ENCODE measurements around the gene RXFP2. TPM values are rescaled to one million over a fixed set of nuclear protein-coding genes. Genes with fewer than 3 reads are reported as not detected.
A peak's percentile ranks its signal among the peaks of the same experiment; 100 is the strongest.

Gene RXFP2
- total RNA-seq, 1 donor from 2014 or later, result not detected

DNA sequence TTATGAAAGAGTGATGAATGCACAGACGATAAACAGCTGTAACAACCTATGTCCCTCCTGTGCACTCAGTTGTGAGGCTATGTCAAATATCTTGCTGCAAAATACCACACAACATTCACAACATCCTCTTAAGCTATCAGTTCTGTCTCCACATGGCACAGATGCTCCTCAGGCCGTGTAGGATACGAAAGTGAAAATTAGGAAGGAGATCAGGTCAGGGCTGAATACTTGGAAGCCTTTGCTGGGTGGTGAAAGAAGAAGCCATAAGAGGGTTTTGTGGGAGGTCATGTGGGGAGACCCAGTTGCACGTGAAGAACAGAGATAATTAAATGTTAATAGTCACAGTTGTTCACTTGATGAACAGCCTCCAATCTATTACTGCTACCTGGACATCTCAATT, 58.9 kb downstream of the RXFP2 start:
- intact Hi-C loops (cut with DNase I), result no loop called here

DNA sequence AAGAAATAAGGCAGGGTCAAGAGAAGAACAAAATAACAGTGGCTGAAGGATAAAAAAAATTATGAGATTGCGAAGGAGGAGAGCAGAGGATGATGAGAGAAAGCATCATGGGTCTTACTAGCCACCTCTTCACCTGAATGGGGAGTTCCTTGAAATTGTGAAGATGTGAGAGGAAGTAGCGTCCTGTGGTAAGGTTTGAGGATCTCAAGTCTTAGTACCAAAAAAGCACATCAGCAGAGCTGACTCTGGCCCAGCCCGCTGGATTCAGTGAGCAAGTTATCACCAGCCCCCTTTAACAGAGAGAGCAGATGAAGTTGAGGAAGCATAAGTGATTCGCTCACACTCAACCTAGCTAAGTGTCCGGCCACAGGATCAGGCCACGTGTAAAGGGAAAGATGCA, 61.8 kb downstream of the RXFP2 start:
- Histone ChIP-seq H3K36me3 (no peaks in the 10 kb centered on the region), H3K4me1 (peaks cover 4% of the 10 kb centered on the region), H3K27ac (no peak overlapping the region), H3K9me3 (no peaks in the 10 kb centered on the region), H3K4me3 (no peak overlapping the region), H3K27me3 (ENCODE audit: low read depth) (no peaks in the 10 kb centered on the region)
- TF ChIP-seq, protein P1, sequence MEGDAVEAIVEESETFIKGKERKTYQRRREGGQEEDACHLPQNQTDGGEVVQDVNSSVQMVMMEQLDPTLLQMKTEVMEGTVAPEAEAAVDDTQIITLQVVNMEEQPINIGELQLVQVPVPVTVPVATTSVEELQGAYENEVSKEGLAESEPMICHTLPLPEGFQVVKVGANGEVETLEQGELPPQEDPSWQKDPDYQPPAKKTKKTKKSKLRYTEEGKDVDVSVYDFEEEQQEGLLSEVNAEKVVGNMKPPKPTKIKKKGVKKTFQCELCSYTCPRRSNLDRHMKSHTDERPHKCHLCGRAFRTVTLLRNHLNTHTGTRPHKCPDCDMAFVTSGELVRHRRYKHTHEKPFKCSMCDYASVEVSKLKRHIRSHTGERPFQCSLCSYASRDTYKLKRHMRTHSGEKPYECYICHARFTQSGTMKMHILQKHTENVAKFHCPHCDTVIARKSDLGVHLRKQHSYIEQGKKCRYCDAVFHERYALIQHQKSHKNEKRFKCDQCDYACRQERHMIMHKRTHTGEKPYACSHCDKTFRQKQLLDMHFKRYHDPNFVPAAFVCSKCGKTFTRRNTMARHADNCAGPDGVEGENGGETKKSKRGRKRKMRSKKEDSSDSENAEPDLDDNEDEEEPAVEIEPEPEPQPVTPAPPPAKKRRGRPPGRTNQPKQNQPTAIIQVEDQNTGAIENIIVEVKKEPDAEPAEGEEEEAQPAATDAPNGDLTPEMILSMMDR (IDR thresholded peaks at IDR 0.05), result no peak
- intact Hi-C loops (cut with DNase I), result no loop called here
- ATAC-seq (no peak), DNase-seq (no peak)

More for the DNA sequence above, 58.9 kb downstream of the RXFP2 start:
- TF ChIP-seq, protein P1 (IDR thresholded peaks at IDR 0.05), result no peak
- Histone ChIP-seq H3K36me3 (no peaks in the 10 kb centered on the region), H3K27me3 (ENCODE audit: low read depth) (no peaks in the 10 kb centered on the region), H3K27ac (no peak overlapping the region), H3K4me1 (peaks cover 4% of the 10 kb centered on the region), H3K9me3 (no peaks in the 10 kb centered on the region), H3K4me3 (no peak overlapping the region)
- no peak for DNase-seq
- ATAC-seq, result peak; percentile 51 to 63

- ATAC-seq (no peak), DNase-seq (no peak)
- Histone ChIP-seq H3K36me3 (no peaks in the 10 kb centered on the region), H3K9me3 (no peaks in the 10 kb centered on the region), H3K27me3 (ENCODE audit: low read depth) (no peaks in the 10 kb centered on the region), H3K4me1 (peaks cover 4% of the 10 kb centered on the region), H3K4me3 (no peak overlapping the region), H3K27ac (no peak overlapping the region)
- TF ChIP-seq, protein P1 (IDR thresholded peaks at IDR 0.05), result no peak
- intact Hi-C loops (cut with DNase I), result no loop called here
Observed at GRCh38 chr13:31803311-31803710, 64.0 kb downstream of the RXFP2 start.

- H3K4me1 ChIP-seq, result peaks cover 4% of the 10 kb centered on the region
- no peak for ATAC-seq
- intact Hi-C loops (cut with DNase I), result no loop called here
- H3K4me3 ChIP-seq, result no peak overlapping the region
- no peaks in the 10 kb centered on the region for H3K27me3 ChIP-seq (ENCODE audit: low read depth)
- DNase-seq, result no peak
- no peaks in the 10 kb centered on the region for H3K9me3 ChIP-seq
- TF ChIP-seq, protein P1 (IDR thresholded peaks at IDR 0.05), result no peak
- H3K27ac ChIP-seq, result no peak overlapping the region
- no peaks in the 10 kb centered on the region for H3K36me3 ChIP-seq
Observed at GRCh38 chr13:31805841-31806240, 66.5 kb downstream of the RXFP2 start.

- peaks cover 4% of the 10 kb centered on the region for H3K4me1 ChIP-seq
- no peaks in the 10 kb centered on the region for H3K27me3 ChIP-seq (ENCODE audit: low read depth)
- H3K9me3 ChIP-seq, result no peaks in the 10 kb centered on the region
- TF ChIP-seq, protein P1 (IDR thresholded peaks at IDR 0.05), result no peak
- ATAC-seq (peak; percentile 57 to 66), DNase-seq (no peak)
- H3K27ac ChIP-seq, result no peak overlapping the region
- intact Hi-C loops (cut with DNase I), result no loop called here
- no peaks in the 10 kb centered on the region for H3K36me3 ChIP-seq
- H3K4me3 ChIP-seq, result no peak overlapping the region
Observed at GRCh38 chr13:31807090-31807541, 67.8 kb downstream of the RXFP2 start.

GRCh38 chr13:31814536-31814935, 75.2 kb downstream of the RXFP2 start:
- TF ChIP-seq, protein P1 (IDR thresholded peaks at IDR 0.05), result no peak
- DNase-seq, result no peak
- peaks cover 13% of the 10 kb centered on the region for H3K9me3 ChIP-seq
- H3K4me3 ChIP-seq, result no peak overlapping the region
- no peak for ATAC-seq
- intact Hi-C loops (cut with DNase I), result no loop called here
- H3K27me3 ChIP-seq (ENCODE audit: low read depth), result no peaks in the 10 kb centered on the region
- H3K36me3 ChIP-seq, result no peaks in the 10 kb centered on the region
- H3K27ac ChIP-seq, result no peak overlapping the region
- H3K4me1 ChIP-seq, result no peaks in the 10 kb centered on the region

Measured in lower lobe of right lung (tissue), 2 donors.